ENCODE data around the gene RHOV.

RHOV gene

DNA sequence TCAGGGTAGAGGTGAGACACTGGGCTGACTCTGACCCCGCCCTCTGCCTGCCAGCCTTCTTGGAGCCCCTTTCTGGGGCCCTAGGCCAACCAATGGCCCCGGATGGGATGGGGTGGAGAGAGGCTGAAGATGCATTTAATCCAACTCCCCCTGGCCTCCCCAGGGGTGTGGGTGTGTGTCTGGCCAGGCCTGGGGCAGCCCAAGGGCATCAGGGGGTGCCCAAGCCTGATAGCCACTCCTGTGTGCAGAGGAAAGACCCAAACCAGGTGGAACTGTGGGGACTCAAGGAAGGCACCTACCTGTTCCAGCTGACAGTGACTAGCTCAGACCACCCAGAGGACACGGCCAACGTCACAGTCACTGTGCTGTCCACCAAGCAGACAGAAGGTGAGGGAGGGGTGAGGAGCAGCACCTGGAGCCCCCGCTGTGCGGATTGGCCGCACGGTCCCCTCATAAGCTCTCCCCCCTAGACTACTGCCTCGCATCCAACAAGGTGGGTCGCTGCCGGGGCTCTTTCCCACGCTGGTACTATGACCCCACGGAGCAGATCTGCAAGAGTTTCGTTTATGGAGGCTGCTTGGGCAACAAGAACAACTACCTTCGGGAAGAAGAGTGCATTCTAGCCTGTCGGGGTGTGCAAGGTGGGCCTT is 20.7 kb downstream of the RHOV start:
- TF ChIP-seq CTCF (IDR thresholded peaks at IDR 0.05; ENCODE audit: borderline replicate concordance, insufficient read depth, low read depth, low read length) = no peak

GRCh38 chr15:40852529-40852928 is 21.5 kb downstream of the RHOV start:
- no peak for TF ChIP-seq CTCF (IDR thresholded peaks at IDR 0.05; ENCODE audit: borderline replicate concordance, insufficient read depth, low read depth, low read length)
- H3K4me3 ChIP-seq (ENCODE audit: low read depth, low read length) = no peak overlapping the region

More for the DNA sequence above, 20.7 kb downstream of the RHOV start:
- no peak overlapping the region for H3K4me3 ChIP-seq (ENCODE audit: low read depth, low read length)

- TF ChIP-seq CTCF (IDR thresholded peaks at IDR 0.05; ENCODE audit: borderline replicate concordance, insufficient read depth, low read depth, low read length) = no peak
- H3K4me3 ChIP-seq (ENCODE audit: low read depth, low read length) = no peak overlapping the region
These were observed 23.4 kb downstream of the RHOV start for GRCh38 chr15:40850576-40851112.

GRCh38 chr15:40847223-40847961 is 26.6 kb downstream of the RHOV start:
- no peak for TF ChIP-seq CTCF (IDR thresholded peaks at IDR 0.05; ENCODE audit: borderline replicate concordance, insufficient read depth, low read depth, low read length)
- H3K4me3 ChIP-seq (ENCODE audit: low read depth, low read length) = peak overlapping the region; percentile 12

GRCh38 chr15:40846841-40847222 is 27.2 kb downstream of the RHOV start:
- TF ChIP-seq CTCF (IDR thresholded peaks at IDR 0.05; ENCODE audit: borderline replicate concordance, insufficient read depth, low read depth, low read length) = no peak
- peak overlapping the region; percentile 12 for H3K4me3 ChIP-seq (ENCODE audit: low read depth, low read length)

DNA sequence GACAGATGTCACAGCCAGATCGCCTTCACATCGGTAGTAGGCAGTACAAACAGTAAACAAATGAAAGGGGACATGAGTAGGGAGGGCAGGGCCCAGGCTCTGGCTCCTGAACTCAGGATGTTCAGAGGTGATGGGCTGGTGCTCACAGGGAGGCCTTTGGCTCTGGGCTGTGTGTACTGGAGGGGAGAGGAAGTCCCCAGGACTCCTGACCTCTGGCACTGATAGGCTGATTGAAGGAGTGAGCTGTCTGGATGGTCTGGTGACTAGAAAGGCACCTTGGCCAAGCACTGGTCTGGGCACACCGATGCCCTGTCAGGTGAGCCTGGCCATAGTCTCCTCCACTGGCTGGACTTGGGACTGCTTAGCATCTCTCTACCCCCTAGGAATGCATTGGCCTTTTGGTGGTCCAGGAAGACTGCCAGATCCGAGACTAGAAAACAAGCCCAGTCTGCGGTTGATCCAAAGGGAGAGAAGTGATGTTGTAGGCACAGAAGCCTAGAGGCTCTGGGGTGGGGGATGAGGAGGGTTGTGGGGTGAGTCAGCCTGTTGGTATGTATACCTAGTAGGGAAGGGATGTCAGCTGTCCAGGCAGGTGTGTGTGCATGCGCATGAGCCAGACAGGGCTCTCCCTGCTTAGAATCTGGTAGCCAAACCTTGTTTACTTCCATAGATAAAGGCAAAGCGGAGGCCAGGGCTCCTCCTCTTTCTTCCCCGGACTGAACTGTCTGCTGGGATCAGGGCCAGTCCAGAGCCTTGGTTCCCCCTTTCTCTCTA is 28.3 kb downstream of the RHOV start:
- no peak overlapping the region for H3K4me3 ChIP-seq (ENCODE audit: low read depth, low read length)
- TF ChIP-seq CTCF (IDR thresholded peaks at IDR 0.05; ENCODE audit: borderline replicate concordance, insufficient read depth, low read depth, low read length) = no peak
